Tongue (tissue), 2 donors: ENCODE data around the gene TRDN. TPM values are rescaled to one million over a fixed set of nuclear protein-coding genes. Genes with fewer than 3 reads are reported as not detected.

Source experiments
- DNase-seq: peaks from one replicate; pipeline ENCODE4 v3.0.0-alpha.2; 2015
- total RNA-seq: library from RNA; depleted of rRNA; stranded (reverse); fragments of >200 nt; gene quantifications from one replicate; pipeline ENCODE4 v1.2.3, GENCODE V29; 2014

The TRDN gene
- 249 TPM for total RNA-seq

- peak; percentile 70 for DNase-seq
Measured at GRCh38 chr6:123636782-123637181, at the start of gene TRDN. Gene TRDN (minus strand): TSS chr6:123636950. CDS start chr6:123636775, 175 bp downstream.

GRCh38 chr6:123681957-123682462, 45.3 kb upstream of the TRDN start:
- DNase-seq = no peak

GRCh38 chr6:123677897-123678296, 41.1 kb upstream of the TRDN start:
- DNase-seq = no peak

- no peak for DNase-seq
Measured at GRCh38 chr6:123676793-123677192, 40.0 kb upstream of the TRDN start.

- DNase-seq = no peak
Measured at GRCh38 chr6:123668965-123669591, 32.3 kb upstream of the TRDN start.

- no peak for DNase-seq
Measured at GRCh38 chr6:123668063-123668462, 31.3 kb upstream of the TRDN start.

GRCh38 chr6:123663436-123663835, 26.7 kb upstream of the TRDN start:
- no peak for DNase-seq

GRCh38 chr6:123662757-123663156, 26.0 kb upstream of the TRDN start:
- no peak for DNase-seq

GRCh38 chr6:123661105-123661891, 24.5 kb upstream of the TRDN start:
- no peak for DNase-seq

GRCh38 chr6:123659960-123660748, 23.4 kb upstream of the TRDN start:
- DNase-seq = no peak

- no peak for DNase-seq
Measured at GRCh38 chr6:123658848-123659247, 22.1 kb upstream of the TRDN start.

GRCh38 chr6:123655521-123656306, 19.0 kb upstream of the TRDN start:
- DNase-seq = no peak

GRCh38 chr6:123648723-123649122, 12.0 kb upstream of the TRDN start:
- DNase-seq = no peak

- no peak for DNase-seq
Measured at GRCh38 chr6:123648020-123648580, 11.3 kb upstream of the TRDN start.

GRCh38 chr6:123641497-123641896, 4.7 kb upstream of the TRDN start:
- DNase-seq = no peak

GRCh38 chr6:123640567-123641187, 3.9 kb upstream of the TRDN start:
- peak; percentile 23 for DNase-seq

GRCh38 chr6:123638865-123639264, 2.1 kb upstream of the TRDN start:
- peak; percentile 19 for DNase-seq

GRCh38 chr6:123636282-123636681, 468 bp downstream of the TRDN start:
- DNase-seq = peak; percentile 28

- DNase-seq = peak; percentile 18
Measured at GRCh38 chr6:123635567-123635966, 1.2 kb downstream of the TRDN start.

GRCh38 chr6:123635144-123635543, 1.6 kb downstream of the TRDN start:
- peak; percentile 19 for DNase-seq

- DNase-seq = peak; percentile 22
Measured at GRCh38 chr6:123632641-123633040, 4.1 kb downstream of the TRDN start.
